Measurements from ENCODE around the gene PLCB3.

- TF ChIP-seq CTCF (IDR thresholded peaks at IDR 0.05; ENCODE audit: low read length) (no peak), EZH2 (optimal IDR thresholded peaks at IDR 0.05; ENCODE audit: low read depth, low read length) (no peak), EZH2phosphoT487 (IDR thresholded peaks at IDR 0.05; ENCODE audit: low read length) (no peak)
Measured at GRCh38 chr11:64261556-64262080, 10.3 kb downstream of the PLCB3 start.

All from MM.1S (cell line).